ENCODE measurements around the gene NEDD4L.

NEDD4L gene

GRCh38 chr18:58095222-58095621 is 51.2 kb downstream of the NEDD4L start:
- no peak for DNase-seq (ENCODE audit: low spot score)

- DNase-seq (ENCODE audit: low spot score), result no peak
These were observed 51.6 kb downstream of the NEDD4L start for GRCh38 chr18:58095655-58096054.

- DNase-seq (ENCODE audit: low spot score), result no peak
These were observed 52.6 kb downstream of the NEDD4L start for GRCh38 chr18:58096658-58097057.

GRCh38 chr18:58097121-58097906 is 53.3 kb downstream of the NEDD4L start:
- no peak for DNase-seq (ENCODE audit: low spot score)

- no peak for DNase-seq (ENCODE audit: low spot score)
These were observed 53.8 kb downstream of the NEDD4L start for GRCh38 chr18:58097907-58098166.

GRCh38 chr18:58098706-58099105 is 54.7 kb downstream of the NEDD4L start:
- DNase-seq (ENCODE audit: low spot score), result no peak

GRCh38 chr18:58100154-58100553 is 56.1 kb downstream of the NEDD4L start:
- no peak for DNase-seq (ENCODE audit: low spot score)

GRCh38 chr18:58101291-58101794 is 57.3 kb downstream of the NEDD4L start:
- DNase-seq (ENCODE audit: low spot score), result no peak

GRCh38 chr18:58102018-58102417 is 58.0 kb downstream of the NEDD4L start:
- no peak for DNase-seq (ENCODE audit: low spot score)

GRCh38 chr18:58102875-58103274 is 58.8 kb downstream of the NEDD4L start:
- no peak for DNase-seq (ENCODE audit: low spot score)

GRCh38 chr18:58103339-58103985 is 59.4 kb downstream of the NEDD4L start:
- DNase-seq (ENCODE audit: low spot score), result no peak

GRCh38 chr18:58104096-58104495 is 60.1 kb downstream of the NEDD4L start:
- DNase-seq (ENCODE audit: low spot score), result no peak

GRCh38 chr18:58105206-58105887 is 61.3 kb downstream of the NEDD4L start:
- DNase-seq (ENCODE audit: low spot score), result no peak

GRCh38 chr18:58105888-58106260 is 61.8 kb downstream of the NEDD4L start:
- no peak for DNase-seq (ENCODE audit: low spot score)

GRCh38 chr18:58106289-58107070 is 62.5 kb downstream of the NEDD4L start:
- no peak for DNase-seq (ENCODE audit: low spot score)

GRCh38 chr18:58109256-58109655 is 65.2 kb downstream of the NEDD4L start:
- no peak for DNase-seq (ENCODE audit: low spot score)

- DNase-seq (ENCODE audit: low spot score), result no peak
These were observed 66.4 kb downstream of the NEDD4L start for GRCh38 chr18:58110398-58110797.

GRCh38 chr18:58112174-58112573 is 68.1 kb downstream of the NEDD4L start:
- DNase-seq (ENCODE audit: low spot score), result no peak

GRCh38 chr18:58113337-58113736 is 69.3 kb downstream of the NEDD4L start:
- peak; percentile 47 for DNase-seq (ENCODE audit: low spot score)

GRCh38 chr18:58114766-58115165 is 70.7 kb downstream of the NEDD4L start:
- DNase-seq (ENCODE audit: low spot score), result no peak

GRCh38 chr18:58116818-58117217 is 72.8 kb downstream of the NEDD4L start:
- no peak for DNase-seq (ENCODE audit: low spot score)

- peak; percentile 89 for DNase-seq (ENCODE audit: low spot score)
These were observed 73.9 kb downstream of the NEDD4L start for GRCh38 chr18:58117786-58118403.
